ENCODE measurements around the gene ADPRM. TPM values are rescaled to one million over a fixed set of nuclear protein-coding genes. Genes with fewer than 3 reads are reported as not detected.

ADPRM gene
- total RNA-seq, 1 experiment from 2014 or later = 2.9 TPM

- Histone ChIP-seq H3K9me2 (replicated peaks; ENCODE audit: low read length) (no peaks in the 10 kb centered on the region), H3K4me2 (ENCODE audit: low read length) (no peak overlapping the region), H2AFZ (ENCODE audit: low read length) (no peak overlapping the region), H3K27ac (ENCODE audit: low read length) (no peak overlapping the region), H4K20me1 (ENCODE audit: low read length) (no peaks in the 10 kb centered on the region), H3K79me2 (ENCODE audit: low read length) (no peaks in the 10 kb centered on the region), H3K4me3 (ENCODE audit: low read length) (no peak overlapping the region), H3K9ac (ENCODE audit: low read length) (no peak overlapping the region), H3K9me3 (ENCODE audit: low read length) (no peaks in the 10 kb centered on the region), H3K27me3 (ENCODE audit: low read length) (no peaks in the 10 kb centered on the region), H3F3A (ENCODE audit: low read length, unreplicated experiment) (no peaks in the 10 kb centered on the region), H3K4me1 (ENCODE audit: insufficient read depth, low read length) (no peaks in the 10 kb centered on the region), H3K36me3 (ENCODE audit: low read depth, low read length) (peaks cover 2% of the 10 kb centered on the region; the same call in 1 of the 2 replicates)
- TF ChIP-seq EZH2phosphoT487 (IDR thresholded peaks at IDR 0.05; ENCODE audit: borderline replicate concordance, low read length) (no peak), CTCF (conservative IDR thresholded peaks at IDR 0.05; ENCODE audit: low read depth, low read length) (no peak), EZH2 (IDR thresholded peaks at IDR 0.05; ENCODE audit: low read length, unreplicated experiment) (no peak)
- no TSS peak for BruUV-seq (replicated peaks)
- POLR2A ChIA-PET (ENCODE audit: unreplicated experiment) = no interaction called here
- DNase-seq (no peak), ATAC-seq (no peak)
- intact Hi-C loops (cut with micrococcal nuclease) = no loop called here
- CTCF ChIA-PET = no interaction called here
Observed at GRCh38 chr17:10673312-10673711, 24.1 kb upstream of the ADPRM start.

GRCh38 chr17:10674704-10675103, 22.7 kb upstream of the ADPRM start:
- CTCF ChIA-PET = no interaction called here
- Histone ChIP-seq H3K9ac (ENCODE audit: low read length) (no peak overlapping the region), H3K9me2 (replicated peaks; ENCODE audit: low read length) (no peaks in the 10 kb centered on the region), H3K36me3 (ENCODE audit: low read depth, low read length) (peaks cover 7% of the 10 kb centered on the region; the same call in 1 of the 2 replicates), H3K4me1 (ENCODE audit: insufficient read depth, low read length) (no peaks in the 10 kb centered on the region), H3K79me2 (ENCODE audit: low read length) (no peaks in the 10 kb centered on the region), H3K9me3 (ENCODE audit: low read length) (no peaks in the 10 kb centered on the region), H4K20me1 (ENCODE audit: low read length) (no peaks in the 10 kb centered on the region), H2AFZ (ENCODE audit: low read length) (no peak overlapping the region), H3F3A (ENCODE audit: low read length, unreplicated experiment) (no peaks in the 10 kb centered on the region), H3K27me3 (ENCODE audit: low read length) (no peaks in the 10 kb centered on the region), H3K4me2 (ENCODE audit: low read length) (no peak overlapping the region), H3K27ac (ENCODE audit: low read length) (no peak overlapping the region), H3K4me3 (ENCODE audit: low read length) (no peak overlapping the region)
- no TSS peak for BruUV-seq (replicated peaks)
- intact Hi-C loops (cut with micrococcal nuclease) = no loop called here
- no peak for DNase-seq
- POLR2A ChIA-PET (ENCODE audit: unreplicated experiment) = no interaction called here
- no peak for ATAC-seq
- TF ChIP-seq EZH2phosphoT487 (IDR thresholded peaks at IDR 0.05; ENCODE audit: borderline replicate concordance, low read length) = no peak
- TF ChIP-seq EZH2 (IDR thresholded peaks at IDR 0.05; ENCODE audit: low read length, unreplicated experiment) = no peak
- no peak for TF ChIP-seq CTCF (conservative IDR thresholded peaks at IDR 0.05; ENCODE audit: low read depth, low read length)

- Histone ChIP-seq H3K4me1 (ENCODE audit: insufficient read depth, low read length) (no peaks in the 10 kb centered on the region), H2AFZ (ENCODE audit: low read length) (no peak overlapping the region), H3K4me3 (ENCODE audit: low read length) (no peak overlapping the region), H3F3A (ENCODE audit: low read length, unreplicated experiment) (no peaks in the 10 kb centered on the region), H3K36me3 (ENCODE audit: low read depth, low read length) (peaks cover 52% of the 10 kb centered on the region), H4K20me1 (ENCODE audit: low read length) (no peaks in the 10 kb centered on the region), H3K9me2 (replicated peaks; ENCODE audit: low read length) (no peaks in the 10 kb centered on the region), H3K27me3 (ENCODE audit: low read length) (no peaks in the 10 kb centered on the region), H3K9me3 (ENCODE audit: low read length) (no peaks in the 10 kb centered on the region), H3K27ac (ENCODE audit: low read length) (no peak overlapping the region), H3K9ac (ENCODE audit: low read length) (no peak overlapping the region), H3K4me2 (ENCODE audit: low read length) (no peak overlapping the region), H3K79me2 (ENCODE audit: low read length) (no peaks in the 10 kb centered on the region)
- POLR2A ChIA-PET (ENCODE audit: unreplicated experiment) = no interaction called here
- DNase-seq (no peak), ATAC-seq (no peak)
- CTCF ChIA-PET = no interaction called here
- intact Hi-C loops (cut with micrococcal nuclease) = no loop called here
- BruUV-seq (replicated peaks) = no TSS peak
- no peak for TF ChIP-seq EZH2 (IDR thresholded peaks at IDR 0.05; ENCODE audit: low read length, unreplicated experiment)
- no peak for TF ChIP-seq EZH2phosphoT487 (IDR thresholded peaks at IDR 0.05; ENCODE audit: borderline replicate concordance, low read length)
- no peak for TF ChIP-seq CTCF (conservative IDR thresholded peaks at IDR 0.05; ENCODE audit: low read depth, low read length)
Observed at GRCh38 chr17:10681866-10682446, 15.4 kb upstream of the ADPRM start.

All from PC-3 (cell line).